IMR-90 (cell line): ENCODE measurements around the gene OPN5.

ENCODE experiments used
- BHLHE40 ChIP-seq: fragments of 150-350 bp; IDR thresholded peaks from 2 replicates; pipeline ENCODE4 v1.6.1; 2016; ENCODE audit warnings: mild to moderate bottlenecking, low read depth, low read length
- CEBPB ChIP-seq: IDR thresholded peaks from 2 replicates; pipeline ENCODE4 v1.6.1; 2012; ENCODE audit warnings: low read depth, low read length, improper control_type of control experiment
- FOS ChIP-seq: fragments of 150-350 bp; IDR thresholded peaks from 2 replicates; pipeline ENCODE4 v1.6.1; 2016; ENCODE audit warnings: low read depth, low read length
- MAZ ChIP-seq: IDR thresholded peaks from 2 replicates; pipeline ENCODE4 v1.6.1; 2012; ENCODE audit warnings: low read depth, mild to moderate bottlenecking, low read length, improper control_type of control experiment, moderate library complexity, borderline replicate concordance
- POLR2A ChIP-seq: IDR thresholded peaks from 2 replicates; pipeline ENCODE4 v1.6.1; 2012; ENCODE audit warnings: mild to moderate bottlenecking, low read depth, low read length
- RCOR1 ChIP-seq: IDR thresholded peaks from 2 replicates; pipeline ENCODE4 v1.6.1; 2012; ENCODE audit warnings: mild to moderate bottlenecking, low read length, improper control_type of control experiment; ENCODE audit not compliant: insufficient replicate concordance
- SMC3 ChIP-seq: fragments of 150-350 bp; IDR thresholded peaks from 2 replicates; pipeline ENCODE4 v1.6.1; 2016; ENCODE audit warnings: low read depth, mild to moderate bottlenecking, antibody characterized with exemption, low read length, moderate library complexity
- TF ChIP-seq, protein P1 (sequence below): conservative IDR thresholded peaks from 2 replicates; pipeline ENCODE4 v1.5.1; 2012; ENCODE audit warnings: mild to moderate bottlenecking, low read depth, low read length, improper control_type of control experiment
- TF ChIP-seq, protein P2 (sequence below): fragments of 150-350 bp; IDR thresholded peaks from 2 replicates; pipeline ENCODE4 v1.6.1; 2016; ENCODE audit warnings: low read depth, mild to moderate bottlenecking, low read length, moderate library complexity, borderline replicate concordance

DNA sequence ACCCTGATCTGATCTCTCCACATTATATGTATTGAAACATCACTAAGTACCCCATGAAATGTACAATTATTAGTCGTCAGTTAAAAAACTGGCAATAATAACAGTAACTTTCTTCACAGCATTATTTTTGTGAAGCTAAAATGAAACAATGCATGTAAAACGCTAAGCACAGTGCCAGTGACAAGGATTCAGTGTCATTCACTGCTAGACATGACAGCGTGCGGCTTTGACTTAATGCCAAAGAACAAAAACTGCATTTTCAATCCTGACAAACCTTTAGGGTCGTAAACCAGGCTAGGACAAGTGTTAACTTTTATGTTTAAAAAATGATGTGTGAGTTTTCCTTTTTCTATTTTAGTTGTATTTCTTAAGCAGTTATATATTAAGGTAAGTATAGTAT, 8.8 kb upstream of the OPN5 start:
- TF ChIP-seq MAZ (no peak), POLR2A (no peak), CEBPB (no peak), FOS (no peak), BHLHE40 (no peak), SMC3 (no peak), RCOR1 (no peak)
- TF ChIP-seq, protein P1, sequence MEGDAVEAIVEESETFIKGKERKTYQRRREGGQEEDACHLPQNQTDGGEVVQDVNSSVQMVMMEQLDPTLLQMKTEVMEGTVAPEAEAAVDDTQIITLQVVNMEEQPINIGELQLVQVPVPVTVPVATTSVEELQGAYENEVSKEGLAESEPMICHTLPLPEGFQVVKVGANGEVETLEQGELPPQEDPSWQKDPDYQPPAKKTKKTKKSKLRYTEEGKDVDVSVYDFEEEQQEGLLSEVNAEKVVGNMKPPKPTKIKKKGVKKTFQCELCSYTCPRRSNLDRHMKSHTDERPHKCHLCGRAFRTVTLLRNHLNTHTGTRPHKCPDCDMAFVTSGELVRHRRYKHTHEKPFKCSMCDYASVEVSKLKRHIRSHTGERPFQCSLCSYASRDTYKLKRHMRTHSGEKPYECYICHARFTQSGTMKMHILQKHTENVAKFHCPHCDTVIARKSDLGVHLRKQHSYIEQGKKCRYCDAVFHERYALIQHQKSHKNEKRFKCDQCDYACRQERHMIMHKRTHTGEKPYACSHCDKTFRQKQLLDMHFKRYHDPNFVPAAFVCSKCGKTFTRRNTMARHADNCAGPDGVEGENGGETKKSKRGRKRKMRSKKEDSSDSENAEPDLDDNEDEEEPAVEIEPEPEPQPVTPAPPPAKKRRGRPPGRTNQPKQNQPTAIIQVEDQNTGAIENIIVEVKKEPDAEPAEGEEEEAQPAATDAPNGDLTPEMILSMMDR = no peak
- TF ChIP-seq, protein P2, sequence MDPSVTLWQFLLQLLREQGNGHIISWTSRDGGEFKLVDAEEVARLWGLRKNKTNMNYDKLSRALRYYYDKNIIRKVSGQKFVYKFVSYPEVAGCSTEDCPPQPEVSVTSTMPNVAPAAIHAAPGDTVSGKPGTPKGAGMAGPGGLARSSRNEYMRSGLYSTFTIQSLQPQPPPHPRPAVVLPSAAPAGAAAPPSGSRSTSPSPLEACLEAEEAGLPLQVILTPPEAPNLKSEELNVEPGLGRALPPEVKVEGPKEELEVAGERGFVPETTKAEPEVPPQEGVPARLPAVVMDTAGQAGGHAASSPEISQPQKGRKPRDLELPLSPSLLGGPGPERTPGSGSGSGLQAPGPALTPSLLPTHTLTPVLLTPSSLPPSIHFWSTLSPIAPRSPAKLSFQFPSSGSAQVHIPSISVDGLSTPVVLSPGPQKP = no peak
